ENCODE measurements around the gene TBL1XR1.

GRCh38 chr3:177005718-177006405 lies 191.4 kb downstream of the TBL1XR1 start:
- TF ChIP-seq CTCF (IDR thresholded peaks at IDR 0.05) = no peak
- no peak for TF ChIP-seq POLR2A (IDR thresholded peaks at IDR 0.05)
